ES-I3 (cell line): ENCODE data around the gene DRGX.

Experiments used
- H3K36me3 ChIP-seq: 2 replicates; pipeline ENCODE4 v1.6.1; 2013; ENCODE audit warnings: mild to moderate bottlenecking, low read length, control low read depth, moderate library complexity; ENCODE audit not compliant: insufficient read depth
- H3K4me1 ChIP-seq: 2 replicates; pipeline ENCODE4 v1.6.1; 2013; ENCODE audit warnings: mild to moderate bottlenecking, control low read depth, low read length; ENCODE audit not compliant: insufficient read depth
- H3K9ac ChIP-seq: 2 replicates; pipeline ENCODE4 v1.6.1; 2013; ENCODE audit warnings: low read depth, mild to moderate bottlenecking, low read length, moderate library complexity
- H3K9me3 ChIP-seq: 2 replicates; pipeline ENCODE4 v1.6.1; 2013; ENCODE audit warnings: mild to moderate bottlenecking, low read length, moderate library complexity; ENCODE audit not compliant: control insufficient read depth, insufficient read depth

The DRGX gene

DNA sequence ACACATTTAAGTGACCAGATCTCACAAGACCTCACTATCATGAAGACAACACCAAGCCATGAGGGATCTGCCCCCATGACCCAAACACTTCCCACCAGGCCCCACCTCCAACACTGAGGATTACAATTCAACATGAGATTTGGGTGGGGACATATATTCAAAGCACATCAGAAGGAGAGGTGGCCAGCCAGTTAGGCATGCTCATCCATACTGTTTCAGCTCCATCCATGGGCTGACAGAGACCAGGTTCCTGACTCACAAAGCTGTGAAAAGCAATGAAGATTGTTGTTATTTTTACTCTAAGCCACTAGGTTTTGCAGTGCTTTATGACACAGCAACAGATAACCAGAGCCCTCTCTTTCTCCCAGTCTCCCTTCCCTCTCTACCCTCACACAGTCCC lies 60.9 kb downstream of the DRGX start:
- Histone ChIP-seq H3K9me3 (no peaks in the 10 kb centered on the region), H3K4me1 (no peaks in the 10 kb centered on the region), H3K9ac (no peak overlapping the region), H3K36me3 (no peaks in the 10 kb centered on the region)

DNA sequence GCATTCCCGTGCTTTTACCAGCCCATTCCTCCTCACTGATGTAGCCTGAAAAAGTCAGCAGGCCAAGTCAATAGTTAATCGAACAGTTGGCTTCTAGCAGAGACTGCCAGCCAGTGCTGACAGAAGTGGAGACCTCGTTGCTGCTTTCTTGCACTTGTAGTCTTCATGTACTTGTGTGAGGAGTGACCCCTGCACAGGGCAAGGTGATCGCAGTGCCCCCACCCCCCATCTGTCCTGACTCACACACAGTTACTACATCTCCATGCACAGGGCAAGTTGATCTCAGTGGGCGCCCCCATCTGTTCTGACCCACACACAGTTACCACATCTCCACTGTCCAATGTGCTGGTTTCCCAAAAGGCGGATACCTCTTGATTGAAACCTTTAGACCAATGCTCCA lies 62.7 kb downstream of the DRGX start:
- Histone ChIP-seq H3K9ac (no peak overlapping the region), H3K4me1 (no peaks in the 10 kb centered on the region), H3K9me3 (no peaks in the 10 kb centered on the region), H3K36me3 (no peaks in the 10 kb centered on the region)

- H3K36me3 ChIP-seq, result no peaks in the 10 kb centered on the region
- no peaks in the 10 kb centered on the region for H3K9me3 ChIP-seq
- H3K9ac ChIP-seq, result no peak overlapping the region
- H3K4me1 ChIP-seq, result no peaks in the 10 kb centered on the region
Measured at GRCh38 chr10:49332768-49333167, 63.1 kb downstream of the DRGX start.

GRCh38 chr10:49332333-49332732 lies 63.6 kb downstream of the DRGX start:
- Histone ChIP-seq H3K4me1 (no peaks in the 10 kb centered on the region), H3K36me3 (no peaks in the 10 kb centered on the region), H3K9ac (no peak overlapping the region), H3K9me3 (no peaks in the 10 kb centered on the region)

DNA sequence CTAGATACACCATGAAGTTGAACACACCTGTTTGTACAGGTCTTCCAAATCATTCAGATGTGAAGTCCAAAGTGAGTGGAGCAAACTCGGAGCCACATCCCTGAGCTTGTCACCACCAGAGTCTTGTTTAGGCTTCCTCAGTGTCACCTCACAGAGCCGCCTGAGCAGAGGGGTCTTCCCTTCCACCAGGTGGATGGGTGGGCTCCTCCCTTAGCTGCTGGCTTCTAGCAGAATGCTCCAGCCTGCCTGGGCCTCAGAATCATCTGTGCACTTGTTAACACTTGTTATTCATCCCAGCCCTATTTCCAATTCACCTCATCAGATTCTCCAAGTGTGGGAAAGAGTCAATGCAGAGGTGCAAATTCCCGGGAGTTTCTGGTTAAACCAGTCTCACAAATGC lies 64.5 kb downstream of the DRGX start:
- no peaks in the 10 kb centered on the region for H3K36me3 ChIP-seq
- H3K9ac ChIP-seq, result no peak overlapping the region
- no peaks in the 10 kb centered on the region for H3K9me3 ChIP-seq
- H3K4me1 ChIP-seq, result no peaks in the 10 kb centered on the region

- no peaks in the 10 kb centered on the region for H3K4me1 ChIP-seq
- no peak overlapping the region for H3K9ac ChIP-seq
- no peaks in the 10 kb centered on the region for H3K9me3 ChIP-seq
- H3K36me3 ChIP-seq, result no peaks in the 10 kb centered on the region
Measured at GRCh38 chr10:49330127-49330665, 65.7 kb downstream of the DRGX start.

DNA sequence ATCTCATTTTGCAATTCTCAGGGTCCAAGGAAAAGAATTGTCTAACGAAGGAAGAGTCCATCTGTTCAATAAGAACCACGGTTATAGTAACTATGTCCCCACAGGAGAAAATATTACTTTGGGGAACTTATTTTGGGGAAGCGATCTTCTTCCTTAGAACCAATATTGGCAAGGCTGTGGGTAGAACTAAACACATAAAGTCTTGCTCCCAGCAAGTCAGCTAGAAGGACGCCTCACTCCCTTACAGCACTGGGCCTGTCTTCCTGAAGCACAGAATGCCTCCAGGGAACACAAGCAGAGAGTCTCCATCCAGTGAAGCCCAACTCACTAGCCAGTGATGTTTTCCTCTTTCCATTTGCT lies 66.8 kb downstream of the DRGX start:
- no peaks in the 10 kb centered on the region for H3K36me3 ChIP-seq
- no peak overlapping the region for H3K9ac ChIP-seq
- H3K9me3 ChIP-seq, result no peaks in the 10 kb centered on the region
- H3K4me1 ChIP-seq, result no peaks in the 10 kb centered on the region

DNA sequence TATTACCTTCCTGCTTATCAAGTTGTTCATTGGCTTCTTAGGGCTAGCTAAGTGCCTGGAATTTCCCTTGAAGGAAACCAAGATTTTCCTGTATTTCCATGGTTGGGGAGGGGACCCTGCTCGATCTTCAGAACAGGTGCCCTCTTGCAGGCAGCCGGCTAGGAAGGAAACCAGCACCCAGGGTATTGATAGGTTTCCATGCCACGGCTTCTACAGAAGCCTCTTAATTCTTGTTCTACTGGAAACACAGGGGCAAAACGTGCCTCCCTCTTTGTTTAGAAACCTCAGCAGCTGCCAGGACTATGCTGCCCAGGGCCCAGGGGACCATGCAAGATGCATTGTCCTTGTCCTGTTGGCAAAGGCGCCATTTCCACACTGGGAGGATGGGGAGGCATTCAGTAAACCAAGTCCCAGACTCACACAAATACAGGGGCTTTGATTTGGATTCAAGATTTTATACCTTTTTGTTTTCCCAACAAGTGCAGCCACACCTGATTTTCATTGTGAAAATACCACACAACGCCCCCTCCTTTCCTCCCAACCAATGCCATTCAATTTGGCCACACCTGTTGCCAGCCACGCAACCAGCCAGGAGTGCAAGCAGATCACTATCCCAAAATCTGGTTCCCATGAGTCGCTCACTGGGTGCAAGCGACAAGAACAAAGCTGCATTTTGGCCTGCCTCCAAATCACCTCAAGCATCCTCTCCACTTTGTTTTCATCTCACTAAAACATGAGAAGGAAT lies 67.3 kb downstream of the DRGX start:
- Histone ChIP-seq H3K36me3 (no peaks in the 10 kb centered on the region), H3K4me1 (no peaks in the 10 kb centered on the region), H3K9ac (no peak overlapping the region), H3K9me3 (no peaks in the 10 kb centered on the region)

DNA sequence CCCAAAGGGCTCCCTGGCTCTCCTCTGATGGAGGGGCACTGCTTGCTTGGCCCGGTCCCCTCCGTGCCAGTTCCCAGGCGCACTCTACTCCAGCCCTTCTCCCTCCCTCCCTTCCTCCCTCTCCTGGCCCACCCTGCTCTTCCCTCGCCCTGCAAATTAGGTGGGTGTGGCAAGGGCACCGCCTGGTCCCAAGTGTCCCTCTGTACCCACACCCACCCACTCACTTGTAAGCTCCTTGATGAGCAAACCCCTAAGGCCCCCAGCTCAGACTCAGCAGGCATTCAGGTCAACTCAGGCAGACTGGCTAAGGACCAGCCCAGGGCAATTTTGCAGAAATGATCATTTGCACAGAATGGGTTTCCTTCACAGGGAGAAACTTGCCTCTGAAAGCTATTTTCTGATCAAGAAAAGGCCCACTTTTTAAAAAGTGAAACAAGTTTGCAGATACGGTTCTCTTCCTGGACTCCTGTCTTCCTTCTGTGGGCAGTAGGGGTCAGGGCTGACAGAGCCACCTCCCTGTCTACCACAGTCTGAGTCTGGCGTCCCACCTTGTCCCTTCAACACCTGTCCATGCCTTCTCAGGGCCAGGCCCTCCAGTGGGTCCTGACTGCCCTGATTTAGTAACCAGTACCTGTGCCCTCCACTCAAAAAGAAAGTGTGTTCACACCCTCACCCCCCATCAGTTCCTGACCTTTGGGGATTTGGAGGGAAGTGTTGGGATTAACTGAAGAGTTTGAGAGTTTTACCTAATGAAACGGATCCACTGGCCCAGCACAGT lies 68.7 kb downstream of the DRGX start:
- Histone ChIP-seq H3K9me3 (no peaks in the 10 kb centered on the region), H3K4me1 (no peaks in the 10 kb centered on the region), H3K9ac (no peak overlapping the region), H3K36me3 (no peaks in the 10 kb centered on the region)

GRCh38 chr10:49325916-49326783 lies 69.7 kb downstream of the DRGX start:
- Histone ChIP-seq H3K36me3 (no peaks in the 10 kb centered on the region), H3K9me3 (no peaks in the 10 kb centered on the region), H3K9ac (no peak overlapping the region), H3K4me1 (no peaks in the 10 kb centered on the region)

DNA sequence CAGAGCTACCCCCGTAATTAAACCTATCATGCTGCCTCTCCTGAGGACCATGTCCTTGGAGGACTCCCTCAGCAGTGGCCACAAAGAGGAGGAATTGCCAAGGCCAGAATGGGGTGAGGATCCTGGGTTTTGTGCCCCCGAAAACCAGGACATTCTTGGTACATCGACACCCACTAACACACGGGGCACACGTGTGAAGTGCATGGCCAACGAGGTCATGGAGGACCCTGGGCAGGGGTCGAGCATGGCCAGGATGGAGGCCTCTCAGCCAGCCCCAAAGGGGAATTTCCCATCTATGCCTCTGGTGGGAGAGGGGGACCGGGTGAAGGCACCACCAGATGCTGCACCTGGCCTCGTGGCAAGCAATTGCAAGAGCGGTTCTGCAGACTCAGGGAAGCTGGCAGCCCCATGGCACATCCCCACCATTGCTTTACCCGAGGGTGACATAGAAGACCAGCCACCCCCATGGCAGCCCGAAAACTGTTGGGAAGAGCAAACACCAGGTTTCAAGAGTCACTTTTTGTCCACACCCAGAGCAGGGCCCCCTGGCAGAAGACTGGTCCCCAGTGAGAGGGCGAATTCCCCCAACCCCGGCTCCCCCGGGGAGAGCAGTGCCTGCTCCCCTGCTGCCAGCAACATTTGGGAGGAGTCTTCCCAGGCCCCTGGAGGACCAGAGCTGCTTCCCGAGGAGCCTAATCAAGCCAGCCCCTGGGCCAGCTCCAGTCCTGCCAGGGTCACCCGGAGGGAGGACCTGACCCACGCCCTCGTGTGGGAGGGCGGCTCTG lies 70.6 kb downstream of the DRGX start:
- Histone ChIP-seq H3K9me3 (no peaks in the 10 kb centered on the region), H3K36me3 (no peaks in the 10 kb centered on the region), H3K4me1 (no peaks in the 10 kb centered on the region), H3K9ac (no peak overlapping the region)

DNA sequence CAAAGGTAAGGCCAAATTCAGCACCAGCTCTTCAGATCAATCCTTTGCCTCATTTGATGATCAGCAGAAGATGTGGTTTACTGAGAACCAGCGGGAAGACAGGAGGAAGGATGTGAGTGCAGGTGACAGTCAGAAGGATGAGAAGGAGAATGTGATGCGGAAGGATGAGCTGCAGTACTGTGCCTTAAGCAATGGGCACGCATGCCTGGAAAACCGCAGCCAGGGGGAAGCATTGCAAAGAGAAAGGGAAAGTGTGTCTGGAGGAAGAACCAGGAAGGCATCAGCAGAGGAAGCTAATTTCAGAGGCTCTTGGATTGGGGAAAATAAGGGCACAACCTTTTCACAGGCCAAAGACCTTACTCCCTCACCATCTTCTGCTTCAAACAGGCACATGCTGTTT lies 71.2 kb downstream of the DRGX start:
- no peaks in the 10 kb centered on the region for H3K9me3 ChIP-seq
- H3K9ac ChIP-seq, result no peak overlapping the region
- H3K36me3 ChIP-seq, result no peaks in the 10 kb centered on the region
- no peaks in the 10 kb centered on the region for H3K4me1 ChIP-seq

- no peaks in the 10 kb centered on the region for H3K4me1 ChIP-seq
- no peak overlapping the region for H3K9ac ChIP-seq
- no peaks in the 10 kb centered on the region for H3K36me3 ChIP-seq
- no peaks in the 10 kb centered on the region for H3K9me3 ChIP-seq
Measured at GRCh38 chr10:49323896-49324270, 72.0 kb downstream of the DRGX start.
